HUES64 (cell line): Measurements from ENCODE around the gene DDC.

Experiments used
- H3K27ac ChIP-seq: 2 replicates; pipeline ENCODE4 v1.7.0; 2013; ENCODE audit warnings: low read depth, low read length, inconsistent platforms
- H3K27me3 ChIP-seq: 2 replicates; pipeline ENCODE4 v1.6.1; 2013; ENCODE audit warnings: mild to moderate bottlenecking, low read length; ENCODE audit not compliant: insufficient read depth
- H3K36me3 ChIP-seq: 2 replicates; pipeline ENCODE4 v1.6.1; 2013; ENCODE audit warnings: mild to moderate bottlenecking, low read length; ENCODE audit not compliant: insufficient read depth
- H3K4me1 ChIP-seq: 2 replicates; pipeline ENCODE4 v1.6.1; 2013; ENCODE audit warnings: mild to moderate bottlenecking, low read length, moderate library complexity; ENCODE audit not compliant: insufficient read depth
- H3K4me3 ChIP-seq: 2 replicates; pipeline ENCODE4 v1.5.1; 2013; ENCODE audit warnings: mild to moderate bottlenecking, low read length, moderate library complexity
- H3K9ac ChIP-seq: 2 replicates; pipeline ENCODE4 v1.6.1; 2013; ENCODE audit warnings: mild to moderate bottlenecking, low read depth, low read length
- H3K9me3 ChIP-seq: 2 replicates; pipeline ENCODE4 v1.6.1; 2013; ENCODE audit warnings: low read depth, low read length; ENCODE audit not compliant: insufficient read depth
- WGBS: fragments of 150-250, 120-280 bp; methylation state at CpG from one replicate; pipeline ENCODE4 v1.1.7; 2013; ENCODE audit warnings: missing lambda C conversion rate; 5-methylcytosine and 5-hydroxymethylcytosine counted together

DDC gene

GRCh38 chr7:50509459-50509858 lies 55.7 kb downstream of the DDC start:
- no peaks in the 10 kb centered on the region for H3K27me3 ChIP-seq
- 87% methylated on average over 1 of the region's 2 CpGs for WGBS
- H3K9ac ChIP-seq = no peak overlapping the region
- no peaks in the 10 kb centered on the region for H3K9me3 ChIP-seq
- no peaks in the 10 kb centered on the region for H3K36me3 ChIP-seq
- H3K4me3 ChIP-seq = no peak overlapping the region
- H3K4me1 ChIP-seq = peaks cover 3% of the 10 kb centered on the region; the same call in 1 of the 2 replicates
- H3K27ac ChIP-seq = no peak overlapping the region

GRCh38 chr7:50508471-50508943 lies 56.7 kb downstream of the DDC start:
- H3K4me3 ChIP-seq = no peak overlapping the region
- H3K36me3 ChIP-seq = no peaks in the 10 kb centered on the region
- no peak overlapping the region for H3K27ac ChIP-seq
- WGBS = 92% methylated on average over 5 of the region's 5 CpGs
- H3K9me3 ChIP-seq = no peaks in the 10 kb centered on the region
- H3K27me3 ChIP-seq = no peaks in the 10 kb centered on the region
- peaks cover 3% of the 10 kb centered on the region; the same call in 1 of the 2 replicates for H3K4me1 ChIP-seq
- H3K9ac ChIP-seq = no peak overlapping the region

GRCh38 chr7:50507898-50508470 lies 57.2 kb downstream of the DDC start:
- Histone ChIP-seq H3K27ac (no peak overlapping the region), H3K4me1 (peaks cover under 1% of the 10 kb centered on the region; the same call in 1 of the 2 replicates), H3K4me3 (no peak overlapping the region), H3K27me3 (no peaks in the 10 kb centered on the region), H3K9me3 (no peaks in the 10 kb centered on the region), H3K36me3 (no peaks in the 10 kb centered on the region), H3K9ac (no peak overlapping the region)
- 89% methylated on average over 7 of the region's 7 CpGs for WGBS

- Histone ChIP-seq H3K27ac (no peak overlapping the region), H3K27me3 (no peaks in the 10 kb centered on the region), H3K9ac (no peak overlapping the region), H3K4me3 (no peak overlapping the region), H3K4me1 (no peaks in the 10 kb centered on the region), H3K9me3 (no peaks in the 10 kb centered on the region), H3K36me3 (no peaks in the 10 kb centered on the region)
- WGBS = 91% methylated on average over 10 of the region's 10 CpGs
Measured at GRCh38 chr7:50505553-50506210, 59.5 kb downstream of the DDC start.

- Histone ChIP-seq H3K9me3 (no peaks in the 10 kb centered on the region), H3K36me3 (no peaks in the 10 kb centered on the region), H3K27ac (no peak overlapping the region), H3K27me3 (no peaks in the 10 kb centered on the region), H3K4me1 (no peaks in the 10 kb centered on the region), H3K9ac (no peak overlapping the region), H3K4me3 (no peak overlapping the region)
- 94% methylated on average over 12 of the region's 12 CpGs for WGBS
Measured at GRCh38 chr7:50504646-50505546, 60.3 kb downstream of the DDC start.

GRCh38 chr7:50502947-50503346 lies 62.3 kb downstream of the DDC start:
- H3K27me3 ChIP-seq = no peaks in the 10 kb centered on the region
- H3K4me1 ChIP-seq = no peaks in the 10 kb centered on the region
- 96% methylated on average over 5 of the region's 5 CpGs for WGBS
- no peaks in the 10 kb centered on the region for H3K9me3 ChIP-seq
- H3K36me3 ChIP-seq = no peaks in the 10 kb centered on the region
- H3K27ac ChIP-seq = no peak overlapping the region
- H3K9ac ChIP-seq = no peak overlapping the region
- no peak overlapping the region for H3K4me3 ChIP-seq

- 94% methylated on average over 8 of the region's 8 CpGs for whole genome bisulfite sequencing
- Histone ChIP-seq H3K9ac (no peak overlapping the region), H3K27me3 (no peaks in the 10 kb centered on the region), H3K27ac (no peak overlapping the region), H3K4me3 (no peak overlapping the region), H3K36me3 (no peaks in the 10 kb centered on the region), H3K4me1 (no peaks in the 10 kb centered on the region), H3K9me3 (no peaks in the 10 kb centered on the region)
Measured at GRCh38 chr7:50502001-50502684, 63.1 kb downstream of the DDC start.

- Histone ChIP-seq H3K4me3 (no peak overlapping the region), H3K9ac (no peak overlapping the region), H3K9me3 (no peaks in the 10 kb centered on the region), H3K27me3 (no peaks in the 10 kb centered on the region), H3K4me1 (no peaks in the 10 kb centered on the region), H3K27ac (no peak overlapping the region), H3K36me3 (no peaks in the 10 kb centered on the region)
- 94% methylated on average over 6 of the region's 6 CpGs for WGBS
Measured at GRCh38 chr7:50499092-50499491, 66.1 kb downstream of the DDC start.

- H3K36me3 ChIP-seq = no peaks in the 10 kb centered on the region
- no peak overlapping the region for H3K27ac ChIP-seq
- H3K9me3 ChIP-seq = no peaks in the 10 kb centered on the region
- no peak overlapping the region for H3K9ac ChIP-seq
- WGBS = 96% methylated on average over 5 of the region's 5 CpGs
- no peak overlapping the region for H3K4me3 ChIP-seq
- H3K27me3 ChIP-seq = no peaks in the 10 kb centered on the region
- H3K4me1 ChIP-seq = no peaks in the 10 kb centered on the region
Measured at GRCh38 chr7:50497968-50498367, 67.2 kb downstream of the DDC start.

GRCh38 chr7:50497068-50497642 lies 68.0 kb downstream of the DDC start:
- Histone ChIP-seq H3K27ac (no peak overlapping the region), H3K9me3 (no peaks in the 10 kb centered on the region), H3K9ac (no peak overlapping the region), H3K4me3 (no peak overlapping the region), H3K27me3 (no peaks in the 10 kb centered on the region), H3K36me3 (no peaks in the 10 kb centered on the region), H3K4me1 (no peaks in the 10 kb centered on the region)
- WGBS = 86% methylated on average over 8 of the region's 8 CpGs
